ENCODE results near the gene LIN37. TPM values are rescaled to one million over a fixed set of nuclear protein-coding genes. Genes with fewer than 3 reads are reported as not detected.

The LIN37 gene
- total and polyA plus RNA-seq, 2 donors (not counting 3 experiments of a cell fraction or from before 2014, with no cell fraction given) = 11.3 to 21.4 TPM

- Histone ChIP-seq H3K36me3 (ENCODE audit: control insufficient read depth in 2 of 2, extremely low read depth in 1 of 2, insufficient read depth in 2 of 2, low read length in 2 of 2) (peaks cover 0 to 6% of the 10 kb centered on the region in 2 experiments), H3K79me2 (ENCODE audit: control insufficient read depth, insufficient read depth, low read length) (no peaks in the 10 kb centered on the region), H3K9me3 (replicated peaks; ENCODE audit: control insufficient read depth, insufficient read depth, low read length) (no peaks in the 10 kb centered on the region), H3K4me3 (replicated peaks in 1 of 3; ENCODE audit: insufficient read depth in 1 of 3, low read depth in 1 of 3, low read length in 3 of 3) (no peak overlapping the region), H4K20me1 (replicated peaks; ENCODE audit: control insufficient read depth, extremely low read depth, insufficient read depth, low read length) (no peaks in the 10 kb centered on the region), H2AFZ (ENCODE audit: low read depth, low read length) (no peak overlapping the region), H3K9ac (replicated peaks; ENCODE audit: extremely low read depth, insufficient read depth, low read length) (no peak overlapping the region), H3K4me1 (ENCODE audit: control insufficient read depth, extremely low read depth, insufficient read depth, low read length) (peaks cover 4% of the 10 kb centered on the region), H3K27me3 (ENCODE audit: control insufficient read depth in 2 of 2, insufficient read depth in 2 of 2, low read length in 2 of 2) (no peaks in the 10 kb centered on the region), H3K27ac (ENCODE audit: insufficient read depth, low read depth, low read length) (no peak overlapping the region), H3K9me1 (replicated peaks; ENCODE audit: control insufficient read depth, extremely low read depth, insufficient read depth, low read length) (no peaks in the 10 kb centered on the region), H3K4me2 (ENCODE audit: insufficient read depth, low read length) (no peak overlapping the region)
- DNase-seq (ENCODE audit: low read depth, low spot score) (no peak), FAIRE-seq (no peak)
- BruUV-seq (replicated peaks) = no TSS peak
- ChIA-PET CTCF (no interaction called here), POLR2A (no interaction called here)
- no peak for TF ChIP-seq JUN (IDR thresholded peaks at IDR 0.05; ENCODE audit: borderline replicate concordance, insufficient read depth, insufficient read length, low read depth)
- TF ChIP-seq CTCF (IDR thresholded peaks at IDR 0.05; ENCODE audit: extremely low read depth in 1 of 2, insufficient read depth in 1 of 2, low read depth in 1 of 2, low read length in 2 of 2) = no peak
- TF ChIP-seq POLR2AphosphoS5 (IDR thresholded peaks at IDR 0.05; ENCODE audit: insufficient read depth, low read depth, low read length) = no peak
- no peak for TF ChIP-seq FOS (IDR thresholded peaks at IDR 0.05; ENCODE audit: borderline replicate concordance, insufficient read depth, low read length)
- TF ChIP-seq MAX (IDR thresholded peaks at IDR 0.05; ENCODE audit: insufficient read depth, insufficient read length) = no peak
- no peak for TF ChIP-seq EZH2 (IDR thresholded peaks at IDR 0.05; ENCODE audit: borderline replicate concordance, low read depth, low read length, severe bottlenecking)
- no peak for TF ChIP-seq GATA2 (IDR thresholded peaks at IDR 0.05; ENCODE audit: insufficient read depth, insufficient read length, low read depth, low read length)
- TF ChIP-seq MYC (IDR thresholded peaks at IDR 0.05; ENCODE audit: low read depth, low read length) = no peak
- TF ChIP-seq POLR2A (IDR thresholded peaks at IDR 0.05; ENCODE audit: low read depth, low read length) = no peak
- intact Hi-C loops (cut with micrococcal nuclease) (no loop called here), dilution Hi-C loops (cut with MboI; ENCODE audit: extremely low pct_ligation_motif_present, low sequenced_read_pairs) (no loop called here)
Observed at GRCh38 chr19:35780717-35781116, 32.3 kb downstream of the LIN37 start.

Measured in endothelial cell of umbilical vein (primary cell).